HEK293 (cell line): ENCODE results near the gene SCUBE3.

Experiments used
- CTCF ChIP-seq: fragments of 450-650 bp; formaldehyde crosslinking; IDR thresholded peaks from 2 replicates; pipeline ENCODE4 v1.5.1; 2016; ENCODE audit warnings: missing biosample characterization, missing genetic modification characterization
- PRDM6 ChIP-seq: fragments of 450-650 bp; formaldehyde crosslinking; IDR thresholded peaks from 2 replicates; pipeline ENCODE4 v1.5.1; 2017; ENCODE audit warnings: missing biosample characterization, missing genetic modification characterization
- SCRT1 ChIP-seq: fragments of 450-650 bp; formaldehyde crosslinking; IDR thresholded peaks from 2 replicates; pipeline ENCODE4 v1.5.1; 2016; ENCODE audit warnings: missing biosample characterization, missing genetic modification characterization, borderline replicate concordance
- ZIC2 ChIP-seq: fragments of 450-650 bp; formaldehyde crosslinking; IDR thresholded peaks from 2 replicates; pipeline ENCODE4 v1.5.1; 2016; ENCODE audit warnings: missing biosample characterization, missing genetic modification characterization
- ZNF37A ChIP-seq: fragments of 450-650 bp; IDR thresholded peaks from 2 replicates; pipeline ENCODE4 v1.5.1; 2018; ENCODE audit warnings: missing biosample characterization, missing genetic modification characterization
- ZNF654 ChIP-seq: fragments of 450-650 bp; formaldehyde crosslinking; IDR thresholded peaks from 2 replicates; pipeline ENCODE4 v1.5.1; 2016; ENCODE audit warnings: low read depth, missing biosample characterization, missing genetic modification characterization
- ZNF777 ChIP-seq: fragments of 450-650 bp; formaldehyde crosslinking; IDR thresholded peaks from 2 replicates; pipeline ENCODE4 v1.5.1; 2017; ENCODE audit warnings: missing biosample characterization, missing genetic modification characterization, borderline replicate concordance

- TF ChIP-seq CTCF (tag by site-specific recombination) (no peak), ZNF777 (tag by site-specific recombination) (no peak), PRDM6 (tag by site-specific recombination) (no peak), SCRT1 (no peak), ZNF37A (tag by site-specific recombination) (no peak), ZNF654 (tag by site-specific recombination) (no peak), ZIC2 (tag by site-specific recombination) (no peak)
These were observed 47.6 kb upstream of the SCUBE3 start for GRCh38 chr6:35166116-35166515.
